ENCODE measurements around the gene PRLHR.

DNA sequence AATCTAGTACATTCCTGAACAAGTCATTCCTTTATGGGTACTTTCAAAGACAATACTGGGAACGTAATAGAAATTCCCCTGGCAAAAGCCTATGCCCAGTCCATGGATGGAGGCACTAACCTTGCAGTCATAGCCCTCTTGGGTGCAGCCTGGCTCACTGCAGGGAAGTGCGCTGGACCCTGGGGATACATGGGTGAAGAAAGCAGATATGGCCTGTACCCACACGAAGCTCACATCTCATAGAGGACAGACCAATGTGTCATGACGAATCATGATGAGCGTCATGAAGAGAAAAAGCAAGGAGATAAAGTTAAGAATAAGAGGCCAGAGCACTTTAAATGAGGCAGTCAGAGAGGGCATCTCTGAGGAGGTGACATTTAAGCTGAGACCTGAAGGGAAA lies 11.8 kb downstream of the PRLHR start:
- TF ChIP-seq GATA3 (IDR thresholded peaks at IDR 0.05; ENCODE audit: low read depth, low read length) (no peak), GATA2 (IDR thresholded peaks at IDR 0.05; ENCODE audit: low read depth, low read length) (no peak)
